Activated T-cell treated with anti-CD3 and anti-CD28 coated beads for 24 hours (primary cell): ENCODE results near the gene SYT10.
"Not testable (repeated sequence)": the region's sequence is repeated elsewhere in the genome, so short reads cannot be mapped to it uniquely, and the experiment has no call there.

Source experiments
- DNase-seq: peaks from one replicate; pipeline ENCODE4 v3.0.0-alpha.2; 2020; ENCODE audit warnings: low read depth

SYT10 gene, protein sequence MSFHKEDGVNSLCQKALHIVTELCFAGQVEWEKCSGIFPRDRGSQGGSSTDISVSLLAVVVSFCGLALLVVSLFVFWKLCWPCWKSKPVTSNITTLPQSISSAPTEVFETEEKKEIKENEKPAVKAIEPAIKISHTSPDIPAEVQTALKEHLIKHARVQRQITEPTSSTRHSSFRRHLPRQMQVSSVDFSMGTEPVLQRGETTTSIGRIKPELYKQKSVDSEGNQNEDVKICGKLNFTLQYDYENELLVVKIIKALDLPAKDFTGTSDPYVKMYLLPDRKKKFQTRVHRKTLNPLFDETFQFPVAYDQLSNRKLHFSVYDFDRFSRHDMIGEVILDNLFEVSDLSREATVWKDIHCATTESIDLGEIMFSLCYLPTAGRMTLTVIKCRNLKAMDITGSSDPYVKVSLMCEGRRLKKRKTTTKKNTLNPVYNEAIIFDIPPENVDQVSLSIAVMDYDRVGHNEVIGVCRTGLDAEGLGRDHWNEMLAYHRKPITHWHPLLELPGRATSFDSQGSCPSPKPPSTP

GRCh38 chr12:33439587-33440011 lies at the start of gene SYT10:
TSS of gene SYT10 (minus strand) at chr12:33439819. CDS start at chr12:33439522, 297 bp downstream.
- DNase-seq: no peak

DNA sequence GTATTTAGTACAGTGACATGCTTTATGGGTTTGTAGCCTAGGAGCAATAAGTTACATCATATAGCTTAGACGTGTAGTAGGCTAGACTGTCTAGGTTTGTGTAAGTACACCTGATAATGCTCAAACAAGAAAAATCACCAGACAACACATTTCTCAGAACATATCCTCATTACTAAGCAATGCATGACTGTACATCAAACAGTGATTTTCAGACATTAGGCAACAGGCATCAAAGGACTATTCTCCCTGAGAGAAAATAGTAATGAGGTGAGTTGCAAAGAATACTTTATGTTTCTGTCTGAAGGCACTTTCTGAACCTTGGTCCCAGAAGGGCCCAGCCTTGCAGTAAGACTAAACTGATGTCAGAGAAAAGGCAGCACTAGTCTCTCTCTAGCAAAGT lies 48.4 kb upstream of the SYT10 start:
- DNase-seq: no peak

GRCh38 chr12:33486058-33486457 lies 46.4 kb upstream of the SYT10 start:
- DNase-seq: no peak

DNA sequence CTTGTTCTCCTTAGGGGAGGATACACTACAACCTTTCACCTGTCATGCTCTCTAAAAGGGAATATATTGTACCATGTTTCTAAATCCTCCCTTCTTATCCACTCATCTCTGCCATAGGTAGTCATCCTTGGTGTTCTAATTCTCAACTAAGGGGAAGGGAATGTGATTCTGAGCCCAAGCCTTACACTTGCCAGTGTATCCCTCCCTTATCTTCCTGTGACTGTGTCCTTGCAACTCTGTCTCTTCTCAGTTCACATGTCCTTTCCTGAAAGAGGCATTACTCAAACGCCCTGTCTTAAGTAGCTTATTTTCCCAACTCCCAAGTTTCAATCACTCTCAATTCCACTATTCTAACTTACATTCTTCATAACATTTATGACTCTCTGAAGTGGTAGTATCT lies 44.5 kb upstream of the SYT10 start:
- no peak for DNase-seq

- DNase-seq: no peak
These were observed 40.7 kb upstream of the SYT10 start for GRCh38 chr12:33480366-33480765.

GRCh38 chr12:33476058-33476457 lies 36.4 kb upstream of the SYT10 start:
- no peak for DNase-seq

- no peak for DNase-seq
These were observed 32.7 kb upstream of the SYT10 start for GRCh38 chr12:33472299-33472698.

DNA sequence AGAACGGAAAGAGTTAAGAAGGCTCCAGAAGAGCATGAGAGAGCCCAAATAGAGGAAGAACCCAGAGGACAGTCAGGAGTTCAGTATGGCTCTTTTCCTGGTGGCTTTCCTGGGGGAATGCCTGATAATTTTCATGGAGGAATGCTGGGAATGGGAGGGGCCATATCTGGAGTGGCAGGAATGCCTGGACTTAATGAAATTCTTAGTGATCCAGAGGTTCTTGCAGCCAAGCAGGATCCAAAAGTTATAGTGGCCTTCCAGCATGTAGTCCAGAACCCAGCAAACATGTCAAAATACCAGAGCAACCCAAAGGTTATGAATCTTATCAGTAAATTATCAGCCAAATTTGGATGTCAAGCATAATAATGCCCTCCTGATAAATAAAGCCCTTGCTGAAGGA lies 15.5 kb upstream of the SYT10 start:
- DNase-seq: no peak

- DNase-seq: no peak
These were observed 10.9 kb upstream of the SYT10 start for GRCh38 chr12:33450480-33450879.

GRCh38 chr12:33440477-33440876 lies 858 bp upstream of the SYT10 start:
- no peak for DNase-seq

DNA sequence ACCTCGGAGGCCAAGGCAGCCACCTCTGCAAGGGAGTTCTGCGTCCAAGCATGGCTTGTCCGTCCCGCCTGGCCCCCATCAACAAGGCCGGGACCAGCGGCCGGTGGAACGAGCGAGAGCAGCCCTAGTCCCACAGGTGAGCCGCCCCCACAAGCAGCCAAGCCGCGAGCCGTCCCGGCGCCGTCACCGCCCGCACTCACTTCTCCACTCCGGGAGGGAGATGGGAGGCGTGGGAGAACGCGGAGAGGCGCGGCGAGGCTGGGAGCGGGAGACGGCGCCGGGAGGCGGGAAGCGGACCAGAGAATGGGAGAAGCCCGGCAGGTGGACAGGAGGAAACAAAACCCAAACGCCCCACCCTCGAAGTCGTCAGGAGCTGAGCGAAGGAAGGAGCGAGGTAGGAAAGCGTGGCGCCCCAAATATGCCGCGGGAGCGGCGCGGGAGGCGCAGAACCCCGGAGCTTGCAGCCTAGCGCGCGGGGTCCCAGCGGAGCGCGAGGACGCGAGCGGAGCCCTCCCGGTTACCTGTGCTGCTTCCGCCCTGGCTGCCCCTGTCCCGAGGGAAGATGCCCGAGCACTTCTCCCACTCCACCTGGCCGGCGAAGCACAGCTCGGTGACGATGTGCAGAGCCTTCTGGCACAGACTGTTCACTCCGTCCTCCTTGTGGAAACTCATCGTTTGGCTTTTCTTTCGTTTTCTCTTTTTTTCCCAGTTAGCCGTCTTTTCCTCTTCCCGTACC lies 600 bp downstream of the SYT10 start:
- DNase-seq: no peak

DNA sequence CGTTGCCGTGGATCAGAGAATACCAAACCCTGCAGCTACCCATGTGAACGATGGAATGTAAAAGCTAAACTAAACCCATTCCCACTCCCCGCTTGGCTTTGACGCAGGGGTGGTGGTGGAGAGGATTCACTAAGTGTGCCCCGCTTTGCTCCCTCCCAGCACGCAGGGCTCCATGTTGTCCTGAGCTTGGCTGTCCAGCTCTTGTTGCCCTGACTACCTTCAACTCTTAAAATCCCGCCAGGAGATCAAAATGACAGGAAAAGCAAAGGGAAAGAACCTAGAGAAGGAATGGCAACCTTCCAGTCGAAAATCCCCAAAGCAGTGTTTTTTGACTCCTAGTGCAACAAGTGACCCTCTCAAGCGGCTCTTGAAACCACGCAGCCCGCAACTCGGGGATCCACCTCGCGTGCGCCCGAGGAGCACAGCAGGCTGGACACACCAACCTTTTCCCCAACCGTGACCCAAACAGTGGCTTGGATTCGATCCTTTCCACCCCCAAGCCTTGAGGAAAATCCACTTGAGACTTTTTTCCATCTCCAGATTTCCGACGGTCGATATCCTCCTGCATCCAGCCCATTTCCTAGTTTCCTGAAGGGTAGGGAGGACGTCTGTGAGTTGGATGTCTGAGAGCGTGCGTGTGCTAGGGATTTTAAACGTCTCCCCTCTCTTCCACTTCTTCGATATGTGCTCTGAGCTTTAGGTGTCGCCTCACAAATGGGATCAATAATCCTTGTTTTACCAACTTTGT lies 1.4 kb downstream of the SYT10 start:
- no peak for DNase-seq

- no peak for DNase-seq
These were observed 2.0 kb downstream of the SYT10 start for GRCh38 chr12:33437598-33437997.

DNA sequence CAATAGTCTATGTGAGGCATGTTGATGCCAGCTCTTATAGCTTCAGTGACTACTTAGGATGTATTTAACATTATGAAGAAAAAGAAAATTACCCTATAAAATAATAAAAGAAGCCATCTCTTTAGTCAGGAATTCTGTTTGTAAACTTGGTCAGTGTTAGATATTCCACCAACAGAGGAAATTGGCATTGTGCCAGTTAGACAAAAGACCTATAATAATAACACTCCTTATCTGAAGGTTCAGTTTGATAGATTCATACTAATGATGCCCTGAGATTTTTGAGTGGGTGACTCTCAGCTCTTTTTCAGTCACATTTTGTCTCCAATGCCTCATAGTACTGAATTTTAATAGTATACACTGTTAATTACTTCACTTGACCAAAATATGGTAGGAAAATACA lies 6.6 kb downstream of the SYT10 start:
- DNase-seq: no peak

DNA sequence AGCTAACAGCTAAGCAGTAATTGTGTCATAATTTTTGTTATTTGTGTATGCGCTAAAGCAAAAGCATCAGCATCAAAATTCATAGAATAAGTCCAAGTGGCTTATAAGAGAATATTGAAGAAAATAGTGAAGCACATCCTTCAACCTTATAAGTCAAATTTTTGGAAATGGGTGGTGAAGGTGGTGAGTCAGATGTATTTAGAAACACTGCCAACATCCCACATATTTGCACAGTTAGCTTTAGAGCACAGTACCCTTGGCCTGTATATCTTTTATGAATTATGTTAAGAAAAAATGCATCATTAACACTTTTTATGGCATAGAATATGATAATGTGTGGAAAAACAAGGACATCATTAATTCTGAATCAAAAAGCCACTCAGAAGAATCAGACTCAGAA lies 8.0 kb downstream of the SYT10 start:
- DNase-seq: no peak

DNA sequence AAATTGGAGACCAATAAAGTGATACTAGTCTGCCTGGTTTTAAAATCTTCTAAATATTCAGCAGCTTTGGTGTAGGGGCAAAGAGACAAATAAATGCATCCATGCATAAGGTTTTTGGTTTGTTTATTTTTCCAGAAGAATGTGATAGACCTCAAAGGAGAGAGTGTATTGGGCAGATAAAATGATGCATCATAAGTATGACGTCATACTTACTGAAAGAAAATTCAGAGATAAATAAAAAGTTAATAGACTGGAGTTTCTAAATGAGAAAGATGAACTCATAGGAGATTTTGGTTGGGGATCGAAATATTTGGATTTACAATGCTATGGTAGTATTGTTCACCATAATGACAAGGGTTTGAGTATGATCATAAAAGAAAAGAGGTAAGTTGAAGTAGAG lies 10.2 kb downstream of the SYT10 start:
- DNase-seq: no peak

DNA sequence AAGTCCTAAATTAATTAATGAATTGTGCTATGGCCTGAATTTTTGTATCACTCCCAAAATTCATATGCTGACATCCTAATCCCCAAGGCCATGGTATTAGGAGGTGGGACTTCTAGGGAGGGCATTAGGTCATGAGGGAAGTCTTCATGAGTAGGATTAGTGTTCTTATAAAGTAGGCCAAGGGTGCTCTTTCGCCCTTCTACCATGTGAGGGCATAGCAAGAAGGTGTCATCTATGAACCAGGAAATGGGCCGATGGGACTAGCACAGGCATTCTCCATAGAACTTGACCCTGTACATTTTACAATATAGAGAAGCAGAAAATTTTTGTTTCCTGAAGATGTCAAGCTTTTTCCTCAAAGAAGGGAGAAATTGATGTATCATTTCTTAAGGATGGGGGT lies 12.5 kb downstream of the SYT10 start:
- no peak for DNase-seq

DNA sequence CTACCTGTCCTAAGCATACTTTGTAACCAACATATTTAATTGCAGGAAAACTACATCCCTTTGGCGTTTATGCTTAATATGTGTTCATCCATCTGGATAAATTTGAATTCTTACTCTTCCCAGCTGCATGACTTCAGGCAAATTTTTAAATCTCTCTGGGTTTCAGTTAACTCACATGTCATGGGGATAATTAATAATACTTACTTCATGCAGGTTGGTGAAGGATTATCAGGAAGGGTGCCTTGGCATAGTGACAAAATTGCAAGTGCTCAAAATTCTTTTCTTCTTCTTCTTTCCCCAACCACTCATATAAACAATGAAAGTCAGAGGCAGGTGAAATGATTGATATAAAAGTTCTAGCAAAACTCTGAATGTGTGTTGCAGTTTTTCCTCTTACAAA lies 15.9 kb downstream of the SYT10 start:
- DNase-seq: no peak

DNA sequence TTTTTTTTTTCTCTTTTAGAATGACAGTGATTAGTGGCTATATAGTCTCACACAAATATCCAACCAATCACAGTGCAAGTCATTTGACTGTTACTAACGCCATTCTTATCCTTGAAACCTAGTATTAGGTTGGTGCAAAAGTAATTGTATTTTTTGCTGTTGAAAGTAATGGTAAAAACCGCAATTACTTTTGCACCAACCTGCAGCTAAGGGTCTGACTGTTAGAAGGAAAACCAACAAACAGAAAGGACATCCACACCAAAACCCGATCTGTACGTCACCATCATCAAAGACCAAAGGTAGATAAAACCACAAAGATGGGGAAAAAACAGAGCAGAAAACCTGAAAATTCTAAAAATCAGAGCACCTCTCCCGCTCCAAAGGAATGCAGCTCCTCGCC lies 27.2 kb downstream of the SYT10 start:
- not testable (repeated sequence) for DNase-seq

DNA sequence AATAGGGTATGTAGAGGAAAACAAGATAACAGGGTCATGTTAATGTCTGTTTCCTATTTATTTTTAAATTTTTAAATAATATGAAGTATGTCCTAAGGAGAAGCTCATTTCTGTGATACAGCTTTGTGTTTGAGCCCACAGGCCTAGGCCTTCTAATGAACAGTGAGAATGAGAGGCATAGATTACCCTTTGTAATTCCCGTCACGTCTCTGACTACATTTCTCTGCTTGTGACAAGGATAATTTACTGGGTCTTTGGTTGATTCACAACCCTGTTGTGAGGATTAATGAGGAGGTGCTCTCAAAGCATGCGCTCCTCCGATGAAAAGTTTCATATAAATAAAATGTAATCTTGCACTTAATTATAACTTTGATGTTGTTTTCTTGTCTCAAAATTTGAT lies 56.1 kb downstream of the SYT10 start:
- no peak for DNase-seq

GRCh38 chr12:33376153-33376552 lies 63.5 kb downstream of the SYT10 start:
- no peak for DNase-seq

DNA sequence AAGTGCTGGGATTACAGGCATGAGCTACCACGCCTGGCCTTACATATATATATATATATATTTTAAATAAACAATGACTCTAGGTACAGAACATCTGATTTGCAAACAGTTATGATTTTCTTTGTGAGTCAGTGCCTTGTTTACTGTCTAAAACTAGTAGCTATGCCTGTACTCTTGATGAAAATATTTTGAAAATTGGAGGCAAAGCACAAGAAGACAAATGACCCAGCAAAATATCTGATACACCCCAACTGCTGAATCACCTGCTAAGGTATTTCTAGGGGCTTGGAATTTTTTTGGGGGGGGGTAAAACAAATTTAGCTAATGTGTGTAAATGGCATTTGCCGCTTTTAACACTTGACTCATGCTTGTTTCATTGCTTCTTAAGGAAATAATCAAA lies 69.3 kb downstream of the SYT10 start:
- no peak for DNase-seq

DNA sequence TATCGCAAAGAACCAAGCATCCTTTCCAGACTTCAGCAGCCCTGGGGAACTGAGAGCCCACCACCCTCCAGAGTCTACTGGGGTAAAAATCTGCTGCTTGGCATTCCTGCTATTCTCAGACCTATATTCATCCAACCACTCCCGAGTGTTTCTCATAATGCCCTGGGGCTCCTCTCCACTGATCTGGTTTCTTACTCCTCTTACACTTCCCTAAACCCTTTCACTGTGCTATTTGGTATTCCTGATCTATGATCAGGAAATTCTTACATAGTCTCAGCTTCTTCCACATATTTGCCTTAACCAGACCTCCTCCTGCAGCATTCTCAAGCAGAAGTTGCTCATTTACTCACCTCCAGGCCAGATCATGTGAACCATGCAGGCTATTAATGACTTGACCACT lies 82.4 kb downstream of the SYT10 start:
- DNase-seq: no peak
